GM11168 (cell line): ENCODE data around the gene SPTBN5.

ENCODE experiments used
- in situ Hi-C: fragments of 300-500 bp; cut with MboI; formaldehyde crosslinking; loops from one replicate; pipeline ENCODE4 v1.12.0; 2022; ENCODE audit warnings: low sequenced_read_pairs; ENCODE audit not compliant: unreplicated experiment

Gene SPTBN5

GRCh38 chr15:41812820-41813375, 81.0 kb downstream of the SPTBN5 start:
- in situ Hi-C loops = loop anchor here (5.0 kb wide), 1 partner anchor 41 kb away; the partner anchor contains the start of gene MAPKBP1

- in situ Hi-C loops = loop anchor here (5.0 kb wide), 1 partner anchor 39 kb away; the partner anchor contains the start of gene MAPKBP1
Measured at GRCh38 chr15:41811432-41812195, 82.2 kb downstream of the SPTBN5 start.

- in situ Hi-C loops = loop anchor here (5.0 kb wide), 1 partner anchor 39 kb away; the partner anchor contains the start of gene MAPKBP1
Measured at GRCh38 chr15:41810651-41811431, 83.0 kb downstream of the SPTBN5 start.

GRCh38 chr15:41809526-41810220, 84.2 kb downstream of the SPTBN5 start:
- in situ Hi-C loops = loop anchor here (5.0 kb wide), 1 partner anchor 37 kb away; the partner anchor contains the start of gene MAPKBP1

GRCh38 chr15:41809121-41809520, 84.7 kb downstream of the SPTBN5 start:
- in situ Hi-C loops = no loop called here

- in situ Hi-C loops = no loop called here
Measured at GRCh38 chr15:41806291-41807181, 87.3 kb downstream of the SPTBN5 start.

GRCh38 chr15:41805711-41806110, 88.1 kb downstream of the SPTBN5 start:
- in situ Hi-C loops = no loop called here

GRCh38 chr15:41804916-41805666, 88.8 kb downstream of the SPTBN5 start:
- in situ Hi-C loops = no loop called here

GRCh38 chr15:41804361-41804760, 89.5 kb downstream of the SPTBN5 start:
- in situ Hi-C loops = no loop called here

GRCh38 chr15:41801850-41802455, 91.9 kb downstream of the SPTBN5 start:
- in situ Hi-C loops = no loop called here

GRCh38 chr15:41801185-41801584, 92.7 kb downstream of the SPTBN5 start:
- in situ Hi-C loops = no loop called here

- in situ Hi-C loops = no loop called here
Measured at GRCh38 chr15:41799488-41799805, 94.4 kb downstream of the SPTBN5 start.

GRCh38 chr15:41798607-41799487, 95.0 kb downstream of the SPTBN5 start:
- in situ Hi-C loops = no loop called here
